Embryonic facial prominence (tissue), 1 donor: ENCODE data around the gene DNASE1L1.
A peak's percentile ranks its signal among the peaks of the same experiment; 100 is the strongest.
"Not testable (repeated sequence)": the region's sequence is repeated elsewhere in the genome, so short reads cannot be mapped to it uniquely, and the experiment has no call there.

ENCODE experiments used
- DNase-seq: peaks from one replicate; pipeline ENCODE4 v3.0.0-alpha.2; 2016; ENCODE audit errors: extremely low spot score

The DNASE1L1 gene

GRCh38 chrX:154403858-154404257 lies 5.2 kb downstream of the DNASE1L1 start:
- DNase-seq, result no peak

- no peak for DNase-seq
Measured at GRCh38 chrX:154403192-154403591, 5.9 kb downstream of the DNASE1L1 start.

GRCh38 chrX:154402622-154403127 lies 6.4 kb downstream of the DNASE1L1 start:
- no peak for DNase-seq

- DNase-seq, result no peak
Measured at GRCh38 chrX:154401918-154402621, 7.0 kb downstream of the DNASE1L1 start.

DNA sequence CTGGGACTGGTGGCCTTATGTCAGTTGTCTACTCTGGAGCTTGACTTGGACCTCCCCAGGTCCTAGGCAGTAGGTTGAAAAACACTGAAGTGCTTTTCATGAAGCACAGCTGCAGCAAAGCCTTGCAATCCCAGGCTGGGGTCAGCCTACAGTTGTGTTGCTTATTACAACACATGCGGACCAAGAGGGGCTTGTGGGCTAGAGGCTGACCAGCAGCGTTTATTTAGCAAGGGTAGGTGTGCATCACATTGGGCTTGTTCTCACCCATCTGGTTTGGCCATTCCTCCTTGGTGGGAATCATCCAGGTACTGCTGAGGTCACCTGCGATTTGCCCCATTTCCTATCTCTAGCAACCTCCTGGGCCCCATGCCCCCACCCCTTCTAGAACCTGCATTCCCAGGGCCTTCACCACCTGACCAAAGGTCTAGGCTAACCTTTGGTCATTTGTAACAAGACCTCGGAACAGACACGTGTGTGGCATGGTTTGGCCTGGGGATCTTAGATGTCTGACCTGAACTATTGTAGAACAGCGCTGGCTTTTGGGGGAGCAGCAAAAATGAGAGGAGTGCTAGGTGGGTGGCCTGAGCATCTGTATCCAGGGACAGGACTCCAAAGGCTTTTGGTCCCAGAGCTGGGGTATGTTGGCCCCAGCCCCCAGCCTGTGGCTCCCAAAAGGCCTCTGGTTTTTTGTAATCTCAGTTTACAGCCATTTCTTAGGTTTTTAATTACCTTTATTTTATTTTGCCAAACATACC lies 7.8 kb downstream of the DNASE1L1 start:
- no peak for DNase-seq

- DNase-seq, result not testable (repeated sequence)
Measured at GRCh38 chrX:154400369-154400817, 8.7 kb downstream of the DNASE1L1 start.

GRCh38 chrX:154399527-154400368 lies 9.3 kb downstream of the DNASE1L1 start:
- DNase-seq, result no peak

GRCh38 chrX:154398668-154399526 lies 10.2 kb downstream of the DNASE1L1 start:
- DNase-seq, result no peak

DNA sequence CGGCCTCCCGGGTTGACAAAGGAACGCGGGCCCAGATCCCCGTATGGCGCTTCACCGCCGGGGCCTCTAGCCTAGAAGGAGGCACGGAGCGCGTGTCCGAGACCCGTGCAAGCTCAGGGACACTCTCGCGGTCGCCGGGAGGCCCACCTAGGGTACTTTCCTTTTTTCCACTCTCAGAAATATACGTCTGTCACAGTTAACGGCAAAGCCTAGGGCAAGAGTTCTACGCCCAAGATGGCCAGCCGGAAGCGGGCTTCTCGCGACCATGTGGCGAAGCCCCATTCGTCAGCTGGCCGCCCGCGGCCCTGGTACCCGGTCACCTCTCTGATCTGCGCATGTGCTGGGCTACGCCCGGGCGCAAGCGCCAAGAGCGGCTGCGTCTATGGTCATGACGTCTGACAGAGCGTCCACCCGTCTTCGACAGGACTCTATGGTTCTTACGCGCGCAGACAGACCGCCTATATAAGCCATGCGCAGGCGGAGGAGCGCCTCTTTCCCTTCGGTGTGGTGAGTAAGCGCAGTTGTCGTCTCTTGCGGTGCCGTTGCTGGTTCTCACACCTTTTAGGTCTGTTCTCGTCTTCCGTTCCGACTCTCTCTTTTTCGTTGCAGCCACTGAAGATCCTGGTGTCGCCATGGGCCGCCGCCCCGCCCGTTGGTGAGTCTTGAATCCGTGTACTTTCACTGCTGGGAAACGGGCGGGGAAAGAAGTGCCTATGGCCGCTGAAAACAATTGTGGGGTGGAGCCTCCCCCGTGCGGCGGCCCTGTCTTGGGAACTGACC lies 11.0 kb downstream of the DNASE1L1 start, which contains the start of gene RPL10:
TSS of gene RPL10 (plus strand) at position 490 of the 780 bp plus-strand sequence. CDS start at position 633, 143 bp downstream.
- DNase-seq, result peak; percentile 89

- no peak for DNase-seq
Measured at GRCh38 chrX:154396973-154397887, 11.8 kb downstream of the DNASE1L1 start.

- not testable (repeated sequence) for DNase-seq
Measured at GRCh38 chrX:154396363-154396762, 12.7 kb downstream of the DNASE1L1 start.

GRCh38 chrX:154389812-154390747 lies 19.0 kb downstream of the DNASE1L1 start:
- DNase-seq, result not testable (repeated sequence)

GRCh38 chrX:154388649-154389048 lies 20.4 kb downstream of the DNASE1L1 start:
- not testable (repeated sequence) for DNase-seq

GRCh38 chrX:154388094-154388493 lies 21.0 kb downstream of the DNASE1L1 start:
- not testable (repeated sequence) for DNase-seq

- DNase-seq, result no peak
Measured at GRCh38 chrX:154384284-154384892, 24.7 kb downstream of the DNASE1L1 start.

DNA sequence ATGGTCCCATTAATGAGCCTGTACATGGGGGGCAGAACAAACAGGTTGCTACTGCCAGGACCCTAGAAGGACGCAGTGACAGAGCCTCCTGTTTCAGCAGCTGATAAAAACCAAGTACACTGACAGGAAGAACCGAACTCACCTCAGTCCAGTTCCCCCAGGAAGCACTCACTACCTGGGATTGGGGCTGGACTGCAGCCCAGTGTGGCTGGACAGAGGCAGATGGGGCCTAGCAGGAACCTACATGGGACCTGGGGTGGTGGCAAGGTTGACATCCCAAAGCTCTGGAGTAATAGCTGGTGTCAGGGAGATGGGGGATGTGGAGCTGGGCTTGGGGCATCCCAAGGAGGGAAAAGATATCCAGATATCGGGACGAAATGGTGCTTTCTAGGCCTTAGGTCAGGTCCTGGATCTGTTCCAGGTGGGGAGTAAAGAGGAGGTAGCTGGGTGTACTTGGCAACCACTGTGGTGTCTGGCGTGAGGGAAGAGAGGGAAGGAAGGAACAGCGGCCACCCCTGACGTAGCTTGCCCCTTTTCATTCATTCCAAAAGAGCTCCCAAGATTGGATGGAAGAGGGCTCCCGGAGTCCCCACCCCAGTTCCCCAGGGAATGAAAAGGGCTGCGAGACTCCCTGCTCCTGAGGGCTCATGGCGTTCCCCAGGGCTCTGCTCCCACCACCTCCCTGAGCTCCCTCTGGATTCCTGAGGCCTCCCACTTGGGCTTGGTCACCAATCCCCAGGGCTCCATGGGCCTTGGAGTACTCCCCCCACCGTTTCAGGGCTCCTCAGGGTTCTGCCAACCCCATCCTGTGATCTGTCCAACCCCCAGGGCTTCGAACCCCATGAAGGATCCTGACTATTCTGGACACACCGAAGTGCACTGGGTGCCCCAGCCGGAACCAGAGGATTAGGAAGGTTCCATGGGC lies 25.4 kb downstream of the DNASE1L1 start:
- no peak for DNase-seq
